CD4-positive, alpha-beta T cell treated with Interleukin-15 for 1 hour (primary cell): ENCODE measurements around the gene FALEC.

ENCODE experiments used
- DNase-seq: peaks from one replicate; pipeline ENCODE4 v3.0.0-alpha.2; 2020

The FALEC gene

GRCh38 chr1:150512846-150513245 is 2.7 kb upstream of the FALEC start:
- DNase-seq, result no peak

GRCh38 chr1:150513351-150513791 is 2.2 kb upstream of the FALEC start:
- no peak for DNase-seq

- DNase-seq, result no peak
Measured at GRCh38 chr1:150514260-150514659, 1.3 kb upstream of the FALEC start.

GRCh38 chr1:150514913-150515327 is 632 bp upstream of the FALEC start:
- DNase-seq, result no peak

GRCh38 chr1:150516050-150516591 is 569 bp downstream of the FALEC start:
- DNase-seq, result no peak

- DNase-seq, result no peak
Measured at GRCh38 chr1:150516616-150517015, 1.1 kb downstream of the FALEC start.

- no peak for DNase-seq
Measured at GRCh38 chr1:150521196-150521968, 5.8 kb downstream of the FALEC start.

GRCh38 chr1:150525348-150525747 is 9.8 kb downstream of the FALEC start:
- no peak for DNase-seq

- no peak for DNase-seq
Measured at GRCh38 chr1:150528196-150528595, 12.6 kb downstream of the FALEC start.

GRCh38 chr1:150529017-150529416 is 13.5 kb downstream of the FALEC start:
- DNase-seq, result no peak

- no peak for DNase-seq
Measured at GRCh38 chr1:150530491-150531159, 15.1 kb downstream of the FALEC start.

GRCh38 chr1:150532860-150533259 is 17.3 kb downstream of the FALEC start:
- no peak for DNase-seq

- DNase-seq, result no peak
Measured at GRCh38 chr1:150534002-150534401, 18.4 kb downstream of the FALEC start.

GRCh38 chr1:150535511-150536287 is 20.1 kb downstream of the FALEC start:
- no peak for DNase-seq

- DNase-seq, result no peak
Measured at GRCh38 chr1:150536836-150537731, 21.5 kb downstream of the FALEC start.

- DNase-seq, result no peak
Measured at GRCh38 chr1:150537732-150538684, 22.5 kb downstream of the FALEC start.

GRCh38 chr1:150543500-150544143 is 28.1 kb downstream of the FALEC start:
- DNase-seq, result no peak

- DNase-seq, result no peak
Measured at GRCh38 chr1:150544204-150544603, 28.7 kb downstream of the FALEC start.

GRCh38 chr1:150545486-150546032 is 30.0 kb downstream of the FALEC start:
- no peak for DNase-seq

GRCh38 chr1:150546294-150546937 is 30.9 kb downstream of the FALEC start:
- DNase-seq, result no peak
